Mucosa of stomach (tissue), 1 donor: ENCODE results near the gene SLC25A21.
"Not testable (repeated sequence)": the region's sequence is repeated elsewhere in the genome, so short reads cannot be mapped to it uniquely, and the experiment has no call there.

Source experiments
- H3K27me3 ChIP-seq: one replicate; pipeline ENCODE4 v1.7.0; 2013; ENCODE audit warnings: mild to moderate bottlenecking, low read length; ENCODE audit not compliant: control insufficient read depth, insufficient read depth
- H3K36me3 ChIP-seq: one replicate; pipeline ENCODE4 v1.7.0; 2013; ENCODE audit warnings: low read length; ENCODE audit not compliant: control insufficient read depth, insufficient read depth
- H3K4me1 ChIP-seq: one replicate; pipeline ENCODE4 v1.7.0; 2013; ENCODE audit warnings: mild to moderate bottlenecking, low read length; ENCODE audit not compliant: control insufficient read depth, insufficient read depth
- H3K4me3 ChIP-seq: one replicate; pipeline ENCODE4 v1.7.0; 2013; ENCODE audit warnings: low read length
- H3K9ac ChIP-seq: one replicate; pipeline ENCODE4 v1.7.0; 2013; ENCODE audit warnings: mild to moderate bottlenecking, low read length, moderate library complexity
- H3K9me3 ChIP-seq: one replicate; pipeline ENCODE4 v1.7.0; 2013; ENCODE audit warnings: mild to moderate bottlenecking, low read length, moderate library complexity; ENCODE audit not compliant: control insufficient read depth
- donor health status: Pancreatic carcinoma.

The SLC25A21 gene

GRCh38 chr14:36816481-36816880 is 355.9 kb downstream of the SLC25A21 start:
- Histone ChIP-seq H3K9me3 (no peaks in the 10 kb centered on the region), H3K4me3 (no peak overlapping the region), H3K27me3 (no peaks in the 10 kb centered on the region)

GRCh38 chr14:36814783-36815182 is 357.6 kb downstream of the SLC25A21 start:
- H3K9ac ChIP-seq, H3K27me3 ChIP-seq, H3K4me3 ChIP-seq, H3K4me1 ChIP-seq, H3K36me3 ChIP-seq, H3K9me3 ChIP-seq: not testable (repeated sequence)

More at GRCh38 chr14:36816481-36816880, 355.9 kb downstream of the SLC25A21 start:
- H3K4me1 ChIP-seq: no peaks in the 10 kb centered on the region
- H3K36me3 ChIP-seq: no peaks in the 10 kb centered on the region
- H3K9ac ChIP-seq: no peak overlapping the region

GRCh38 chr14:36810209-36810608 is 362.2 kb downstream of the SLC25A21 start:
- no peaks in the 10 kb centered on the region for H3K36me3 ChIP-seq
- H3K9ac ChIP-seq: no peak overlapping the region
- H3K9me3 ChIP-seq: no peaks in the 10 kb centered on the region
- no peaks in the 10 kb centered on the region for H3K4me1 ChIP-seq
- H3K27me3 ChIP-seq: no peaks in the 10 kb centered on the region
- no peak overlapping the region for H3K4me3 ChIP-seq

- no peak overlapping the region for H3K9ac ChIP-seq
- H3K9me3 ChIP-seq: no peaks in the 10 kb centered on the region
- no peak overlapping the region for H3K4me3 ChIP-seq
- no peaks in the 10 kb centered on the region for H3K27me3 ChIP-seq
- H3K36me3 ChIP-seq: no peaks in the 10 kb centered on the region
- no peaks in the 10 kb centered on the region for H3K4me1 ChIP-seq
These were observed 364.7 kb downstream of the SLC25A21 start for GRCh38 chr14:36807727-36808126.

- Histone ChIP-seq H3K4me1 (no peaks in the 10 kb centered on the region), H3K9ac (no peak overlapping the region), H3K9me3 (no peaks in the 10 kb centered on the region), H3K4me3 (no peak overlapping the region), H3K36me3 (no peaks in the 10 kb centered on the region), H3K27me3 (no peaks in the 10 kb centered on the region)
These were observed 367.3 kb downstream of the SLC25A21 start for GRCh38 chr14:36805131-36805559.

GRCh38 chr14:36797634-36798033 is 374.8 kb downstream of the SLC25A21 start:
- H3K9ac ChIP-seq: no peak overlapping the region
- no peaks in the 10 kb centered on the region for H3K36me3 ChIP-seq
- H3K27me3 ChIP-seq: no peaks in the 10 kb centered on the region
- H3K4me1 ChIP-seq: no peaks in the 10 kb centered on the region
- H3K9me3 ChIP-seq: no peaks in the 10 kb centered on the region
- H3K4me3 ChIP-seq: no peak overlapping the region

GRCh38 chr14:36791402-36791801 is 381.0 kb downstream of the SLC25A21 start:
- Histone ChIP-seq H3K4me3 (no peak overlapping the region), H3K36me3 (no peaks in the 10 kb centered on the region), H3K27me3 (no peaks in the 10 kb centered on the region)

GRCh38 chr14:36785511-36785910 is 386.9 kb downstream of the SLC25A21 start:
- Histone ChIP-seq H3K9me3 (no peaks in the 10 kb centered on the region), H3K27me3 (no peaks in the 10 kb centered on the region), H3K4me1 (no peaks in the 10 kb centered on the region), H3K4me3 (no peak overlapping the region), H3K9ac (no peak overlapping the region), H3K36me3 (no peaks in the 10 kb centered on the region)

More at GRCh38 chr14:36791402-36791801, 381.0 kb downstream of the SLC25A21 start:
- Histone ChIP-seq H3K9ac (no peak overlapping the region), H3K4me1 (no peaks in the 10 kb centered on the region), H3K9me3 (no peaks in the 10 kb centered on the region)

- Histone ChIP-seq H3K9me3 (no peaks in the 10 kb centered on the region), H3K36me3 (no peaks in the 10 kb centered on the region), H3K4me1 (no peaks in the 10 kb centered on the region), H3K9ac (no peak overlapping the region), H3K27me3 (no peaks in the 10 kb centered on the region), H3K4me3 (no peak overlapping the region)
These were observed 387.9 kb downstream of the SLC25A21 start for GRCh38 chr14:36784541-36784940.

GRCh38 chr14:36781897-36782296 is 390.5 kb downstream of the SLC25A21 start:
- no peak overlapping the region for H3K4me3 ChIP-seq

GRCh38 chr14:36773558-36773957 is 398.8 kb downstream of the SLC25A21 start:
- Histone ChIP-seq H3K36me3 (no peaks in the 10 kb centered on the region), H3K4me1 (no peaks in the 10 kb centered on the region), H3K27me3 (no peaks in the 10 kb centered on the region), H3K4me3 (no peak overlapping the region), H3K9me3 (no peaks in the 10 kb centered on the region), H3K9ac (no peak overlapping the region)

More at GRCh38 chr14:36781897-36782296, 390.5 kb downstream of the SLC25A21 start:
- no peaks in the 10 kb centered on the region for H3K4me1 ChIP-seq
- H3K27me3 ChIP-seq: no peaks in the 10 kb centered on the region
- H3K9ac ChIP-seq: no peak overlapping the region
- no peaks in the 10 kb centered on the region for H3K9me3 ChIP-seq
- H3K36me3 ChIP-seq: no peaks in the 10 kb centered on the region

- H3K4me3 ChIP-seq: no peak overlapping the region
- no peaks in the 10 kb centered on the region for H3K4me1 ChIP-seq
- no peaks in the 10 kb centered on the region for H3K36me3 ChIP-seq
- H3K27me3 ChIP-seq: no peaks in the 10 kb centered on the region
- no peak overlapping the region for H3K9ac ChIP-seq
- no peaks in the 10 kb centered on the region for H3K9me3 ChIP-seq
These were observed 399.3 kb downstream of the SLC25A21 start for GRCh38 chr14:36773136-36773540.

- Histone ChIP-seq H3K4me3 (no peak overlapping the region), H3K9ac (no peak overlapping the region), H3K27me3 (no peaks in the 10 kb centered on the region), H3K4me1 (no peaks in the 10 kb centered on the region), H3K9me3 (no peaks in the 10 kb centered on the region), H3K36me3 (no peaks in the 10 kb centered on the region)
These were observed 401.3 kb downstream of the SLC25A21 start for GRCh38 chr14:36771028-36771640.
